OCI-LY7 (cell line): ENCODE results near the gene C22orf31.

Experiments
- CTCF ChIP-seq: fragments of 200-600 bp; sonication (generic); conservative IDR thresholded peaks from 2 replicates; pipeline ENCODE4 v1.5.1; 2014; ENCODE audit warnings: mild to moderate bottlenecking, antibody characterized with exemption, low read length, moderate library complexity, mixed read lengths
- EZH2phosphoT487 ChIP-seq: fragments of 200-600 bp; sonication (generic); IDR thresholded peaks from 2 replicates; pipeline ENCODE4 v1.6.1; 2018; ENCODE audit warnings: low read depth, borderline replicate concordance, mild to moderate bottlenecking, mixed run types, antibody characterized with exemption, low read length, moderate library complexity, mixed read lengths

DNA sequence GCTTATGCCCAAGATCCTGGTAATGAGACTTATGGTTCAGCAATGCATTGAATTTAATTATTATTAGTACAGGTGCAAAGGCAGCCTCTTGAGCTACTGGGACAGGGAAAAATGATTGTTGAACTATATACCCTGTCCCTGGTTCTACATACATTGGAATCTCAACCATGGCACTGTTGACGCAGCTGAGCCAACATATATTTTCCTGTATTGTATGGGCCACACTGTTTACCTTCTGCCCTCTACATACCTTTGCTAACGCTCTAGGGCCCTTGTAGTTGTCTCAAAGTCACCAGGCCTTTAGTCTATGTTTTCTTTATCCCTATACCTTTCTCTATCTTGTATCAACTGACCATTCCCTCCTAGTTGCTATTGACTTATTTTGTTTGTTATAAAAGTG is 33.8 kb upstream of the C22orf31 start:
- TF ChIP-seq CTCF: no peak
- no peak for TF ChIP-seq EZH2phosphoT487
